Thyroid gland (tissue), 4 donors: ENCODE measurements around the gene COPS9. TPM values are rescaled to one million over a fixed set of nuclear protein-coding genes. Genes with fewer than 3 reads are reported as not detected.

Experiments used
- DNase-seq, 2 donors: peaks; one replicate each; pipeline ENCODE4 v3.0.0-alpha.2; 2019
- H3K27ac ChIP-seq, 3 donors: fragments of 200-600 bp; sonication (generic); 1 replicate in 2 of 3; 2 replicates in 1 of 3; pipeline ENCODE4 v1.5.1; 2016 to 2019; ENCODE audit warnings: mild to moderate bottlenecking in 1 of 3, moderate library complexity in 1 of 3
- H3K27me3 ChIP-seq: fragments of 200-600 bp; sonication (generic); one replicate; pipeline ENCODE4 v1.5.1; 2019
- H3K36me3 ChIP-seq, 2 donors: fragments of 200-600 bp; sonication (generic); one replicate each; pipeline ENCODE4 v1.5.1; 2016 to 2019
- H3K4me1 ChIP-seq, 2 donors: fragments of 200-600 bp; sonication (generic); one replicate each; pipeline ENCODE4 v1.5.1; 2017 to 2019
- H3K4me3 ChIP-seq, 3 donors: fragments of 200-600 bp; sonication (generic); replicated peaks in 1 of 3; 1 replicate in 2 of 3; 2 replicates in 1 of 3; pipeline ENCODE4 v1.5.1; 2016; ENCODE audit warnings: mild to moderate bottlenecking in 1 of 3
- H3K9me3 ChIP-seq: fragments of 200-600 bp; sonication (generic); one replicate; pipeline ENCODE4 v1.5.1; 2017
- CTCF ChIP-seq, 6 experiments: fragments of 200-600 bp in 3 of 6; fragments of 450-650 bp in 3 of 6; sonication (generic) in 3 of 6; IDR thresholded peaks; one replicate each; pipeline ENCODE4 v1.5.1; 2016 to 2019; ENCODE audit warnings: antibody characterized with exemption in 6 of 6, mild to moderate bottlenecking in 2 of 6, inconsistent platforms in 1 of 6, moderate library complexity in 1 of 6
- POLR2A ChIP-seq, 2 donors: fragments of 450-650 bp; IDR thresholded peaks; one replicate each; pipeline ENCODE4 v1.6.1; 2017; ENCODE audit warnings: antibody characterized with exemption in 2 of 2, mild to moderate bottlenecking in 2 of 2, moderate library complexity in 1 of 2
- WGBS, 2 donors: methylation state at CpG; one replicate each; pipeline ENCODE4 v1.1.5; 2017; 5-methylcytosine and 5-hydroxymethylcytosine counted together
- intact Hi-C: fragments of 100-400 bp; cut with DNase I; formaldehyde crosslinking; loops from one replicate; pipeline ENCODE4 v1.15.1; 2023
- total RNA-seq, 4 donors: library from RNA; depleted of rRNA; stranded (reverse); fragments of >200 nt; gene quantifications; one replicate each; pipeline ENCODE4 v1.2.3, GENCODE V29; 2016

Gene COPS9
- 100 to 1,000 TPM in 3 of 4 donors, 10 to 100 TPM in 1; 63.6 to 965 (median 239) TPM for total RNA-seq

DNA sequence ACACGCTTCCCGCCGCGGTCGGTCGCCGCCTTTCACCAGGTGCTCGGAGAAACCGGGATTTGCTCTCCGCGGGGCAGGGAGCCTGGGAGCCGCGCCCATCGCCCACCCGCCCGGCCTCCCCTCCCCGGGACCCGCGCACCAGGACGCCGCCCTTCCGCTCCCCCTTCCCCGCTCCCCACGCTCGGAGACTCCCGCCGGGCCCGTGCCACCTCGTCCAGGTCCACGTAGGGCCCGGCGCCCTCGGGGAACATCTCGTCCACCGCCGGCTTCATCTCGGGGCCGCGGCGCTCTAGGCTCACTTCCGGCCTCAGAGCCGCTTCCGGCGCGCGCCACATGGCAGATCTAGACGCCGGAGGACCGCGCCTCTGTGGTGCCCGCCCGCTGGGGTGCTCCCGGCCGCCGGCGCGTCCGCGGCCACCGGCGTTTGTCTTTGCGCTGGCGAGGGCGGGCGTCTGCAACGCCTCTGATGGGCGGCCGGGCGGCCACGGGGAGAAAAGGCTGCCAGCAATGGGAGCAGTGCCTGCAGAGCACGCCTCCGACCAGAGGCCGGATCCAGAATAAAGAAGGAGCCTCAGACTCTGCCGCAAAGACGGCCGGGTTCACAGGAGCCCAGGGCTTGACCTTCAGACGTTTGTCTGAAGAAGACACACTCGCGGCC lies at the start of gene COPS9:
COPS9 (minus strand) TSS at position 293 of the 658 bp plus-strand sequence; CDS start at position 272, 21 bp downstream.
- WGBS, 2 donors = 0 to 1% methylated on average over 6 to 26 of the region's 79 CpGs
- H3K4me3 ChIP-seq = peak within 1 kb of the TSS; percentile 57 to 96 (median 66)
- DNase-seq = peak; percentile 87 to 89
- no peaks in the 10 kb centered on the region for H3K9me3 ChIP-seq
- H3K4me1 ChIP-seq = peaks cover 25 to 44% of the 10 kb centered on the region in 2 donors
- H3K36me3 ChIP-seq = peaks cover 13 to 22% of the 10 kb centered on the region in 2 donors
- H3K27ac ChIP-seq = peak within 1 kb of the TSS in 2 of 3 donors; percentile 53 to 69
- peak in 1 of 2 donors; percentile 69 for TF ChIP-seq POLR2A (IDR thresholded peaks at IDR 0.05)
- no peak for TF ChIP-seq CTCF (IDR thresholded peaks at IDR 0.05)
- intact Hi-C loops = no loop called here
- H3K27me3 ChIP-seq = no peaks in the 10 kb centered on the region

GRCh38 chr2:240184656-240185055 lies 48.6 kb upstream of the COPS9 start:
- no peak overlapping the region for H3K4me3 ChIP-seq
- no peaks in the 10 kb centered on the region for H3K4me1 ChIP-seq
- no peak overlapping the region for H3K27ac ChIP-seq
- WGBS, 2 donors = 23 to 81% methylated on average over 2 to 3 of the region's 3 CpGs
- no peak for DNase-seq
- TF ChIP-seq POLR2A (IDR thresholded peaks at IDR 0.05) (no peak), CTCF (IDR thresholded peaks at IDR 0.05) (no peak)
- H3K9me3 ChIP-seq = no peaks in the 10 kb centered on the region
- H3K27me3 ChIP-seq = no peaks in the 10 kb centered on the region
- intact Hi-C loops = no loop called here
- no peaks in the 10 kb centered on the region for H3K36me3 ChIP-seq

- intact Hi-C loops = no loop called here
- no peaks in the 10 kb centered on the region for H3K27me3 ChIP-seq
- no peaks in the 10 kb centered on the region for H3K4me1 ChIP-seq
- WGBS, 2 donors = 68 to 83% methylated on average over 13 of the region's 13 CpGs
- DNase-seq = no peak
- H3K27ac ChIP-seq = no peak overlapping the region
- H3K9me3 ChIP-seq = no peaks in the 10 kb centered on the region
- no peaks in the 10 kb centered on the region for H3K36me3 ChIP-seq
- TF ChIP-seq POLR2A (IDR thresholded peaks at IDR 0.05) = no peak
- TF ChIP-seq CTCF (IDR thresholded peaks at IDR 0.05) = no peak
- H3K4me3 ChIP-seq = no peak overlapping the region
These were observed 47.9 kb upstream of the COPS9 start for GRCh38 chr2:240183875-240184590.

GRCh38 chr2:240183006-240183874 lies 47.1 kb upstream of the COPS9 start:
- intact Hi-C loops = no loop called here
- no peak for TF ChIP-seq CTCF (IDR thresholded peaks at IDR 0.05)
- no peak for TF ChIP-seq POLR2A (IDR thresholded peaks at IDR 0.05)
- Histone ChIP-seq H3K9me3 (no peaks in the 10 kb centered on the region), H3K27me3 (no peaks in the 10 kb centered on the region), H3K4me3 (no peak overlapping the region), H3K27ac (no peak overlapping the region), H3K36me3 (no peaks in the 10 kb centered on the region), H3K4me1 (no peaks in the 10 kb centered on the region)
- no peak for DNase-seq
- WGBS, 2 donors = 68 to 76% methylated on average over 21 to 22 of the region's 22 CpGs
